ENCODE results near the gene FAM240A. TPM values are rescaled to one million over a fixed set of nuclear protein-coding genes. Genes with fewer than 3 reads are reported as not detected.

The FAM240A gene
- total RNA-seq, 1 donor from 2014 or later = not detected

DNA sequence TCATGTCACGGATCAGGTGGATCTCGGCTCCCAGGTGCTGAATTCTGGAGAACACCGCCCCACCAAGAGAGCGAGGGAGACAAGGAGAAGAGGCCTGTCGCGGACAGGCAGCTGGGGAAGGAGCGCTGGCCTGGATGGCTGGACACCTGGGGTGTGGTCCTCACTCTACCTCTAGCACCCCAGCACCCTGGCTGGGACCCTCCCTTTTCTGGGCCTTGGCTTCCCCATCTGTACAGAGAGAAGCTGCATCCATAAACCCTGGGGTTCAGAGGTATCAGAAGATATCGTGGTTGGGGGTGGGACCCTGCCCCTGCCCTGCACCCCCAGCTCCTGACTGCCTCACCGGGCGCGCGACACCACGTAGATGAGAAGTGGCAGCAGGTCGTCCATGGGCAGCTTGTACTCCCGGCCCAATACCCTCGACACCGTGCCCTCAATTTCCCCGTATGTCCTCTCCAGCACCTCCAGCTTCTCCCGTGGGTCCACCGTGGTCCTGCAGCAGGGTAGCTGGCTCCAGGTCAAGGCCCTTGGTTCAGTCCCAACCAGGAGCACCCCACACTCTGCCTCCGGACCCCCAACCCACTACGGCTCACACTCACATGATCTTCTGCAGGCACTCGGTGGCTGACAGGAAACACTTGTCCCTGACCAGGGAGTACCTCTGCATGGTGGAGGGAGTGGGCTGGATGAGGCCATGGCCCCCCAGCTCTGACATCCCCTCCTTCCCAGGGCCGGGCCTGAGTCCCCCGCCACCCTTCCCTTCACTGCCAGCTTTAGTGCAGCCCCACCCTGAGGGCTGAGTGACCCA, 59.4 kb downstream of the FAM240A start:
- H3K4me1 Mint-ChIP-seq (ENCODE audit: unreplicated experiment) = no peaks in the 10 kb centered on the region
- H3K27ac Mint-ChIP-seq = no peak overlapping the region
- TF ChIP-seq, protein P1, sequence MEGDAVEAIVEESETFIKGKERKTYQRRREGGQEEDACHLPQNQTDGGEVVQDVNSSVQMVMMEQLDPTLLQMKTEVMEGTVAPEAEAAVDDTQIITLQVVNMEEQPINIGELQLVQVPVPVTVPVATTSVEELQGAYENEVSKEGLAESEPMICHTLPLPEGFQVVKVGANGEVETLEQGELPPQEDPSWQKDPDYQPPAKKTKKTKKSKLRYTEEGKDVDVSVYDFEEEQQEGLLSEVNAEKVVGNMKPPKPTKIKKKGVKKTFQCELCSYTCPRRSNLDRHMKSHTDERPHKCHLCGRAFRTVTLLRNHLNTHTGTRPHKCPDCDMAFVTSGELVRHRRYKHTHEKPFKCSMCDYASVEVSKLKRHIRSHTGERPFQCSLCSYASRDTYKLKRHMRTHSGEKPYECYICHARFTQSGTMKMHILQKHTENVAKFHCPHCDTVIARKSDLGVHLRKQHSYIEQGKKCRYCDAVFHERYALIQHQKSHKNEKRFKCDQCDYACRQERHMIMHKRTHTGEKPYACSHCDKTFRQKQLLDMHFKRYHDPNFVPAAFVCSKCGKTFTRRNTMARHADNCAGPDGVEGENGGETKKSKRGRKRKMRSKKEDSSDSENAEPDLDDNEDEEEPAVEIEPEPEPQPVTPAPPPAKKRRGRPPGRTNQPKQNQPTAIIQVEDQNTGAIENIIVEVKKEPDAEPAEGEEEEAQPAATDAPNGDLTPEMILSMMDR (conservative IDR thresholded peaks at IDR 0.05) = no peak
- H3K4me3 Mint-ChIP-seq = no peak overlapping the region
- DNase-seq (ENCODE audit: extremely low spot score, unreplicated experiment) = no peak
- H3K9me3 Mint-ChIP-seq = no peaks in the 10 kb centered on the region
- H3K36me3 Mint-ChIP-seq = no peaks in the 10 kb centered on the region
- H3K27me3 Mint-ChIP-seq = no peaks in the 10 kb centered on the region

DNA sequence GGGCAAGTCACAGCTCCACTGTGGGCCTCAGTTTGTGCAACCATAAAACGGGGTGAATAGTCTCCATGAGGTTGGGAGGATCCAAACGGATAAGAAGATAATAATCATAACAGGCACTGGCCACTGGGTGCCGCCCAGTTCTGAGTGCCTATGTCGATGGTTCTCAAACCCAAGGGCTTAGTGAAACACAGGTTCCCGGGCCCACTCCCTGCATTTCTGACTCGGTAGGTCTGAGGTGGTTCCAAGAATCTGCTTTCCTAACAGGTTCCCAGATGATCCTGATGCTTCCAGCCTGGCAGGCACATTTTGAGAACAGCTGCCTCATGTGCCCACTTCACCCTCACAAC, 60.0 kb downstream of the FAM240A start:
- no peaks in the 10 kb centered on the region for H3K36me3 Mint-ChIP-seq
- no peak overlapping the region for H3K4me3 Mint-ChIP-seq
- TF ChIP-seq, protein P1 (conservative IDR thresholded peaks at IDR 0.05) = no peak
- no peak overlapping the region for H3K27ac Mint-ChIP-seq
- no peaks in the 10 kb centered on the region for H3K4me1 Mint-ChIP-seq (ENCODE audit: unreplicated experiment)
- no peak for DNase-seq (ENCODE audit: extremely low spot score, unreplicated experiment)
- no peaks in the 10 kb centered on the region for H3K9me3 Mint-ChIP-seq
- H3K27me3 Mint-ChIP-seq = no peaks in the 10 kb centered on the region

DNA sequence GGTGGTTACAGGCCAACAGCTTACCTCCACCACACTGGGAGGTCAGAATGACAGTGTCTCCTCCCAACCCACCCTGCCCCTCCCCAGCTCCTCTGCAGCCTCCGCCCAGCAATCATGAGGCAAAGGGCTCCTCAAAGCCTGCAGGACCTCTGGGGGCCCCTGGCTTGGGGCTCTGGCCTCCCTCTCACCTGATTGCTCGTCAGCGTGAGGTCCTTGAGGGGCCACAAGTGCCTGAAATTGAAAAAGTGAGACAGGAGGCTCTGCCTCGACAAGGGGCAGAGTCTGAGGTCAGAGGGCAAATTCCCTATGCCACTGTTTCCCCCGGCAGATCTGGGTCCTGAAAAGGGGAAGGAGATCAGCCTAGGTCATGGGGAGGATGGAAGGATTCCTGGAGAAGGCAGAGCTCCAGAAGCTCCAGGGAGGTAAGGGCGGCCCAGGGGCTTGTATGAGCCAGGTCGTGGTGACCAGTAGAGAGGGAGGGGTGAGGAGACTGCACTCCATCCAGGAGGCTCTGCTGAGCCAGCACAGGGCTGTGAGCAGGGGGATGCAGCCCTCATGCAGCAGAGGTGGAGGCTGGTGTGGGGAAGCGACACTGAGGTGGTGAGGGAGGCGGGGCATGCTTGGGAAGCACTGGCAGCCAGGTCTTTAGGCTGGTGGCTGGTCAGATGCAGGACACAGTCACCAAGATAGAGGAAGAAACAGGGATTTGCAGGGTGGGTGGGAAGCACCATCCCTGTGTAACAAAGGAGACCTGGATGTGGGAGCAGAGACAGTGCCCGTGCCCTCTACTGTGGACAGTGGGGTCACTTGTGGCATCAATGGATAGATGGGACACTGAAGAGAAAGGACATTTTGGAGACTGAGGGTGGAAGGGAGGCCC, 61.1 kb downstream of the FAM240A start:
- no peaks in the 10 kb centered on the region for H3K9me3 Mint-ChIP-seq
- H3K27ac Mint-ChIP-seq = peak overlapping the region; percentile 26
- no peaks in the 10 kb centered on the region for H3K4me1 Mint-ChIP-seq (ENCODE audit: unreplicated experiment)
- H3K4me3 Mint-ChIP-seq = no peak overlapping the region
- TF ChIP-seq, protein P1 (conservative IDR thresholded peaks at IDR 0.05) = no peak
- H3K36me3 Mint-ChIP-seq = no peaks in the 10 kb centered on the region
- no peak for DNase-seq (ENCODE audit: extremely low spot score, unreplicated experiment)
- H3K27me3 Mint-ChIP-seq = no peaks in the 10 kb centered on the region

DNA sequence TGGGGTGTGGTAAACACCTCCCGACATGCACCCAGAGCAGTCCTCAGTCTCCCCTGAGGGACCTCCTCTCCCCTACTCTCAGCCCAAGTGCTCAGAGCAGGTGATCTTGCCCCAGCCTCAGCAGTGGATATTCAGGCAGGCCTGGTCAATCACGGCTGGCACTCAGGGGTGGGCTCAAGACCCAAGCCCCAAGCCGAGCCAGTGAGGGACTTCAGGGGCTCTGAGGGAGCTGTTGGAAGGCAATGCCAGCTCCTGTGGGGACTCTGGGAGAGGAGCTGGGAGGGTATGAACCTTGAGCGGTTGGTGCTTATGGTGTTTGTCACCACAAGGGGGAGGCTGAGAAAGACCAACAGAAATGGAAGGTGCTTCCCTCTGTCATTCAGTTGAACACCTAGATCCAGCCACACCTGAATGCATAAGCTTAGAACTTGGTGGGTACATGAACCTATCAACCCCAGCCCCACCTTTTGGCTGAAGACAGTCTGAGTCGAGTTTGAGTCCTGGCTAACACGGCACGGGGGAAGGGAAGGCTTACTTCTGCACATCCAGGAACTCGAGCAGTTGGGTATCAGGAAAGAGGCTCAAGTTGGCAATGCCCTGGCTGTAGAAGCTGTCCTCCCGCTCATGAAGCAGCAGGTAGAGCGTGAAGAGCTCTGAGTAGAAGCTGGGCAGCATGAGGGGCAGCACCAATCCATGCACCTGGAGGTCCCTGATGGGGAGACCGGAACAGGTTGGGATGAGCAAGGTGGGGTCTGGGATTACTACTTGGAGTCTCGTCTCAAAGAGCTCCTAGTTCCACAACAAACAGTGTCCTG, 61.9 kb downstream of the FAM240A start:
- TF ChIP-seq, protein P1 (conservative IDR thresholded peaks at IDR 0.05) = peak; percentile 45
- Mint-ChIP-seq H3K27me3 (no peaks in the 10 kb centered on the region), H3K4me3 (no peak overlapping the region), H3K9me3 (no peaks in the 10 kb centered on the region), H3K4me1 (ENCODE audit: unreplicated experiment) (no peaks in the 10 kb centered on the region), H3K27ac (no peak overlapping the region), H3K36me3 (no peaks in the 10 kb centered on the region)
- no peak for DNase-seq (ENCODE audit: extremely low spot score, unreplicated experiment)

DNA sequence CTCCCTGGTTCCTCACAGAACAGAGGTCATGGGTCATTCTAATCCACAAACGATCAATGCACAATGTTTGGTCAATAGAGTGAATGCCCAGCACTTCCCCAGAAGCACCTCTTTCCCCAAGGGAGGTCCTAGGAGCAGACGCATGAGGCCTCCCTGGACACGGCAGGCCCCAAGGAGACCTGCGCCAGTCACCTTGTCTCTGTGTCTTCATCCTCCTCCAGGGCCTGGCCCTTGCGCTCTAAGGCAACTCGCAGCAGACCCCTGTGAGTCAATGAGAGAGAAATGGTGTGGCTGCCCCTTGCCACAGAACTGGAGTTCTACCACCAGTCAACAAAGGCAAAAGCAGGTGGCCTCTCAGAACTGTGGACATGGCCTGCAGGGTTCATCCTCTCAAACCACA, 63.1 kb downstream of the FAM240A start:
- H3K9me3 Mint-ChIP-seq = no peaks in the 10 kb centered on the region
- TF ChIP-seq, protein P1 (conservative IDR thresholded peaks at IDR 0.05) = no peak
- no peak for DNase-seq (ENCODE audit: extremely low spot score, unreplicated experiment)
- H3K4me1 Mint-ChIP-seq (ENCODE audit: unreplicated experiment) = peaks cover under 1% of the 10 kb centered on the region
- H3K4me3 Mint-ChIP-seq = no peak overlapping the region
- H3K36me3 Mint-ChIP-seq = peaks cover 4% of the 10 kb centered on the region
- H3K27ac Mint-ChIP-seq = no peak overlapping the region
- H3K27me3 Mint-ChIP-seq = no peaks in the 10 kb centered on the region

Data from type B pancreatic cell (in vitro differentiated cells).